Astrocyte (in vitro differentiated cells and primary cell): Measurements from ENCODE around the gene TTLL5.

ENCODE experiments used
- EZH2 ChIP-seq: IDR thresholded peaks from 2 replicates; pipeline ENCODE4 v1.6.1; 2012; ENCODE audit warnings: mild to moderate bottlenecking, low read length, inconsistent platforms; ENCODE audit not compliant: insufficient read depth
- TF ChIP-seq, protein P1 (sequence below): IDR thresholded peaks from 2 replicates; pipeline ENCODE4 v1.5.1; 2011; ENCODE audit warnings: low read depth, mild to moderate bottlenecking, inconsistent platforms, low read length, moderate library complexity; ENCODE audit not compliant: insufficient read depth

DNA sequence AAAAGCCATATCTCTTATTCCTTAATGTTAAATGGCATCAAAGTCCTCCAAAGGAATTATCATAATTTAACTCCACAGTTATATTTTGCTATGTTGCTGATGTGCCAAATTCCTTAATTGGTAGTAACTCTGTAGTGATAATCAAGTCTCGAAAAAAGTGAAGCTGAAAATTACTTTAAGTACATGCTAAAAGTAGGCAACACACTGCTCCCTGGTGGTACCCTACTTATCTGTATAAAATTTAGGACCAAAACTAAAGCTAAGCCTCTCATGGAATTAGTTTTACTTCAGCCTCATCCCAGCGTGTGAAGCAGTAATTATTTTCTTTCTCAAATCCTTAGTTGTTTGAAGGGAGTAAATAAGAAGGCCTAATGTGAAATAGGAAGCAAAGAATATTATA is 132.8 kb downstream of the TTLL5 start:
- TF ChIP-seq, protein P1, sequence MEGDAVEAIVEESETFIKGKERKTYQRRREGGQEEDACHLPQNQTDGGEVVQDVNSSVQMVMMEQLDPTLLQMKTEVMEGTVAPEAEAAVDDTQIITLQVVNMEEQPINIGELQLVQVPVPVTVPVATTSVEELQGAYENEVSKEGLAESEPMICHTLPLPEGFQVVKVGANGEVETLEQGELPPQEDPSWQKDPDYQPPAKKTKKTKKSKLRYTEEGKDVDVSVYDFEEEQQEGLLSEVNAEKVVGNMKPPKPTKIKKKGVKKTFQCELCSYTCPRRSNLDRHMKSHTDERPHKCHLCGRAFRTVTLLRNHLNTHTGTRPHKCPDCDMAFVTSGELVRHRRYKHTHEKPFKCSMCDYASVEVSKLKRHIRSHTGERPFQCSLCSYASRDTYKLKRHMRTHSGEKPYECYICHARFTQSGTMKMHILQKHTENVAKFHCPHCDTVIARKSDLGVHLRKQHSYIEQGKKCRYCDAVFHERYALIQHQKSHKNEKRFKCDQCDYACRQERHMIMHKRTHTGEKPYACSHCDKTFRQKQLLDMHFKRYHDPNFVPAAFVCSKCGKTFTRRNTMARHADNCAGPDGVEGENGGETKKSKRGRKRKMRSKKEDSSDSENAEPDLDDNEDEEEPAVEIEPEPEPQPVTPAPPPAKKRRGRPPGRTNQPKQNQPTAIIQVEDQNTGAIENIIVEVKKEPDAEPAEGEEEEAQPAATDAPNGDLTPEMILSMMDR: peak; percentile 6
- TF ChIP-seq EZH2: no peak
